Measurements from ENCODE around the gene ZBBX. TPM values are rescaled to one million over a fixed set of nuclear protein-coding genes. Genes with fewer than 3 reads are reported as not detected.
"Not testable (repeated sequence)": the region's sequence is repeated elsewhere in the genome, so short reads cannot be mapped to it uniquely, and the experiment has no call there.

ZBBX gene, protein sequence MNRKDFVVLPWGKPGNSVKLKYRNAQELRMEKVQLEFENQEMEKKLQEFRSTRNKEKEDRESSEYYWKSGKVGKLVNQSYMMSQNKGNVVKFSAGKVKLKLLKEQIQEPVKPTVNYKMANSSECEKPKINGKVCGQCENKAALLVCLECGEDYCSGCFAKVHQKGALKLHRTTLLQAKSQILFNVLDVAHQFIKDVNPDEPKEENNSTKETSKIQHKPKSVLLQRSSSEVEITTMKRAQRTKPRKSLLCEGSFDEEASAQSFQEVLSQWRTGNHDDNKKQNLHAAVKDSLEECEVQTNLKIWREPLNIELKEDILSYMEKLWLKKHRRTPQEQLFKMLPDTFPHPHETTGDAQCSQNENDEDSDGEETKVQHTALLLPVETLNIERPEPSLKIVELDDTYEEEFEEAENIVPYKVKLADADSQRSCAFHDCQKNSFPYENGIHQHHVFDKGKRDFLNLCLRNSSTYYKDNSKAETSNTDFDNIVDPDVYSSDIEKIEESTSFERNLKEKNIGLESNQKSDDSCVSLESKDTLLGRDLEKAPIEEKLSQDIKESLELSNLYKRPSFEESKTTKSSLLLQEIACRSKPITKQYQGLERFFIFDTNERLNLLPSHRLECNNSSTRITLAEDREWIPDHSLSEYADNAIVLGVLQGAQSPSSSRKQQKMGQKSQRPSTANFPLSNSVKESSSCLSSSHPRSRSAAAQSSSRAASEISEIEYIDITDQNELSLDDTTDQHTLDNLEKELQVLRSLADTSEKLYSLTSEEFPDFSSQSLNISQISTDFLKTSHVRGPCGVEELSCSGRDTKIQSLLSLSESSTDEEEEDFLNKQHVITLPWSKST
- total RNA-seq: not detected
- total RNA-seq (2013): not detected

DNA sequence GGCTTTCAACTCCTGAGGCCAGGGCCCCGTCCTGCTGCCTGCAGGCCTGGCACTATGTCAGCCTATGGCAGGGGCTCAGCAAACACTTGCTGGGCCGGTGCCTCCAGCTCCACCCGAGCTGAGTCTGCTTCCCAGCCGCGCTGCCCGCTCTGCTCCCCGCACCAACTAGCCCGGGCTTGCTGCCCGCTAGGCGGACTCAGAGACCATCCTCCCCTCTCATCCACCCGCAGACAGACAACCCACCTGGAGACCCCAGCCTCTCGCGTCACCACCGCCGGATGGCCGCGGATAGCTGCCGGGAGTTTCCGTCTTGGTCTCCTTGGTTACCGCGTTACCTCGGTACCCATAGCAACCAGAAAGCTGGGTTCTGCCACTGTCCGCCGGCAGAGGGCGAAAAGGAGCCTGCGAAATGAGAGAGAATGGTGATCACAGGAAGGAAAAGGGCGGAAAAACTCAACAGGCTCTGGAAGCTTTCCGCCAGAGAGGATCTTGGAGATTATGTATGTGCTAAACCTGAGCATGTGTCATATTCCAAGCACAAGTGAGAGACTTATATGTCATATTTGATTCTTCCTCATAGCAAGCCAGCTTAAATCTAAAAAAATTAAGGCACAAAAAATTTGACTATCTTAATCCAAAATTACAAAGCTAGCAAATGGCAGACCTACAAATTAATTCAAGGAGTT is at the start of gene ZBBX:
TSS of gene ZBBX (minus strand) at position 294 of the 686 bp plus-strand sequence. CDS start 7,396 bp downstream, outside the sequence.
- DNase-seq (peak; percentile 84 to 89), ATAC-seq (peak; percentile 89 to 94 (median 93))
- Histone ChIP-seq H3K4me1 (ENCODE audit: control insufficient read depth, insufficient read depth, low read length) (peaks cover 5% of the 10 kb centered on the region), H3K9me3 (ENCODE audit: control insufficient read depth, insufficient read depth, low read length) (no peaks in the 10 kb centered on the region), H3K4me3 (ENCODE audit: low read length) (no peak within 1 kb of the TSS), H3K36me3 (ENCODE audit: control insufficient read depth, insufficient read depth, low read length) (no peaks in the 10 kb centered on the region), H3K27me3 (ENCODE audit: control insufficient read depth, insufficient read depth, low read length) (no peaks in the 10 kb centered on the region), H3K27ac (ENCODE audit: low read length) (no peak within 1 kb of the TSS)
- H3K4me1 Mint-ChIP-seq: peaks cover 12 to 14% of the 10 kb centered on the region in 2 donors
- intact Hi-C loops (cut with micrococcal nuclease): loop anchor here (1.0 to 5.0 kb wide), 2 partner anchors 304 to 352 kb away; partner anchors contain the start of gene PDCD10
- H3K9me3 Mint-ChIP-seq: no peaks in the 10 kb centered on the region
- WGBS (ENCODE audit: insufficient coverage): 3% methylated on average over 28 of the region's 28 CpGs
- peak within 1 kb of the TSS; percentile 78 for H3K4me3 Mint-ChIP-seq
- H3K36me3 Mint-ChIP-seq: no peaks in the 10 kb centered on the region
- peaks cover 5 to 16% of the 10 kb centered on the region in 2 donors for H3K27me3 Mint-ChIP-seq (ENCODE audit: low read depth in 2 of 2)
- TF ChIP-seq, protein P1, sequence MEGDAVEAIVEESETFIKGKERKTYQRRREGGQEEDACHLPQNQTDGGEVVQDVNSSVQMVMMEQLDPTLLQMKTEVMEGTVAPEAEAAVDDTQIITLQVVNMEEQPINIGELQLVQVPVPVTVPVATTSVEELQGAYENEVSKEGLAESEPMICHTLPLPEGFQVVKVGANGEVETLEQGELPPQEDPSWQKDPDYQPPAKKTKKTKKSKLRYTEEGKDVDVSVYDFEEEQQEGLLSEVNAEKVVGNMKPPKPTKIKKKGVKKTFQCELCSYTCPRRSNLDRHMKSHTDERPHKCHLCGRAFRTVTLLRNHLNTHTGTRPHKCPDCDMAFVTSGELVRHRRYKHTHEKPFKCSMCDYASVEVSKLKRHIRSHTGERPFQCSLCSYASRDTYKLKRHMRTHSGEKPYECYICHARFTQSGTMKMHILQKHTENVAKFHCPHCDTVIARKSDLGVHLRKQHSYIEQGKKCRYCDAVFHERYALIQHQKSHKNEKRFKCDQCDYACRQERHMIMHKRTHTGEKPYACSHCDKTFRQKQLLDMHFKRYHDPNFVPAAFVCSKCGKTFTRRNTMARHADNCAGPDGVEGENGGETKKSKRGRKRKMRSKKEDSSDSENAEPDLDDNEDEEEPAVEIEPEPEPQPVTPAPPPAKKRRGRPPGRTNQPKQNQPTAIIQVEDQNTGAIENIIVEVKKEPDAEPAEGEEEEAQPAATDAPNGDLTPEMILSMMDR (IDR thresholded peaks at IDR 0.05): peak; percentile 80
- peak within 1 kb of the TSS; percentile 85 to 88 for H3K27ac Mint-ChIP-seq

DNA sequence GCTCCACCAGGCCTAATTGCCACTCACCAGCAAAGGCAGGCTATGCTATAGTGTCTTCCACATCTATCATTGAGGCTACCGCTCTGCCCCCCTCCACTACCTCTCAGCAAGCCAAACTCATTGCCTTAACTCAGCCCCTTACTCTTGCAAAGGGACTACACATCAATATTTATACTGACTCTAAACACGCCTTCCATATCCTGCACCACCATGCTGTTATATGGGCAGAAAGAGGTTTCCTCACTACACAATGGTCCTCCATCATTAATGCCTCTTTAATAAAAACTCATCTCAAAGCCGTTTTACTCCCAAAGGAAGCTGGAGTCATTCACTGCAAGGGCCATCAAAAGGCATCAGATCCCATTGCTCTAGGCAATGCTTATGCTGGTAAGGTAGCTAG is 46.9 kb upstream of the ZBBX start:
- H3K4me1 ChIP-seq (ENCODE audit: control insufficient read depth, insufficient read depth, low read length); H3K4me3 ChIP-seq (ENCODE audit: low read length); H3K27ac ChIP-seq (ENCODE audit: low read length); DNase-seq; H3K9me3 ChIP-seq (ENCODE audit: control insufficient read depth, insufficient read depth, low read length); H3K4me3 Mint-ChIP-seq; H3K27me3 Mint-ChIP-seq (ENCODE audit: low read depth in 2 of 2); H3K27me3 ChIP-seq (ENCODE audit: control insufficient read depth, insufficient read depth, low read length); intact Hi-C loops (cut with micrococcal nuclease); H3K27ac Mint-ChIP-seq; H3K36me3 ChIP-seq (ENCODE audit: control insufficient read depth, insufficient read depth, low read length); H3K9me3 Mint-ChIP-seq; H3K4me1 Mint-ChIP-seq; H3K36me3 Mint-ChIP-seq; ATAC-seq: not testable (repeated sequence)
- 89% methylated on average over 3 of the region's 3 CpGs for WGBS (ENCODE audit: insufficient coverage)

DNA sequence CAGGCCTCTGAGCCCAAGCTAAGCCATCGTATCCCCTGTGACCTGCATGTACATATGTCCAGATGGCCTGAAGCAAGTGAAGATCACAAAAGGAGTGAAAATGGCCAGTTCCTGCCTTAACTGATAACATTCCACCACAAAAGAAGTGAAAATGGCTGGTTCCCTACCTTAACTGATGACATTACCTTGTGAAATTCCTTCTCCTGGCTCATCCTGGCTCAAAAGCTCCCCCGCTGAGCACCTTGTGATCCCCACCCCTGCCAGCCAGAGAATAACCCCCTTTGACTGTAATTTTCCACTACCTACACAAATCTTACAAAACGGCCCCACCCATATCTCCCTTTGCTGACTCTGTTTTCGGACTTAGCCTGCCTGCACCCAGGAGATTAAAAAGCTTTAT is 42.3 kb upstream of the ZBBX start:
- H3K27me3 ChIP-seq (ENCODE audit: control insufficient read depth, insufficient read depth, low read length); H3K27ac ChIP-seq (ENCODE audit: low read length); H3K9me3 ChIP-seq (ENCODE audit: control insufficient read depth, insufficient read depth, low read length); H3K4me3 ChIP-seq (ENCODE audit: low read length); H3K4me3 Mint-ChIP-seq; H3K36me3 ChIP-seq (ENCODE audit: control insufficient read depth, insufficient read depth, low read length); DNase-seq; H3K27ac Mint-ChIP-seq; H3K9me3 Mint-ChIP-seq; H3K36me3 Mint-ChIP-seq; H3K27me3 Mint-ChIP-seq (ENCODE audit: low read depth in 2 of 2); H3K4me1 Mint-ChIP-seq; intact Hi-C loops (cut with micrococcal nuclease); ATAC-seq; H3K4me1 ChIP-seq (ENCODE audit: control insufficient read depth, insufficient read depth, low read length): not testable (repeated sequence)
- WGBS (ENCODE audit: insufficient coverage): 100% methylated on average over 4 of the region's 4 CpGs

DNA sequence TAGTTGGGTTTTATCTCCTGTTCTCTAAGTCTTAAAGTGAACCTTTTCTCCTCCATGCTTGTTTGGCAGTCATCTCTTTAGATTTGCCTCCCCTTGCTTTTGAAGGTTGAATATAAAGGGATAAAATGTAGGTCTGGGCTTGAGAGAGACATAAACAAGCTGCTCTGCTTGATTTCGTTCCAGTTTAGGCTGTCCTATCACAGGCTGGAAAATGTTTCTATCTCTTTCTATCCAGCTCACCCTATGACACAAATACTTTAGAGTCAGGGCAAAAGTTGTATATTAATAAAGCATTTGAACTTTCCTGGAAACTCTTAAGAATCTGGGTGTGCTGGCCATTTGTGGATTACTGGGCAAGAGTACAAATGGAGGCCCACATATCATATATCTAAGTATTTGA is 29.5 kb upstream of the ZBBX start:
- Histone ChIP-seq H3K36me3 (ENCODE audit: control insufficient read depth, insufficient read depth, low read length) (no peaks in the 10 kb centered on the region), H3K4me3 (ENCODE audit: low read length) (no peak overlapping the region), H3K27me3 (ENCODE audit: control insufficient read depth, insufficient read depth, low read length) (no peaks in the 10 kb centered on the region), H3K27ac (ENCODE audit: low read length) (no peak overlapping the region), H3K9me3 (ENCODE audit: control insufficient read depth, insufficient read depth, low read length) (no peaks in the 10 kb centered on the region), H3K4me1 (ENCODE audit: control insufficient read depth, insufficient read depth, low read length) (no peaks in the 10 kb centered on the region)
- Mint-ChIP-seq H3K27me3 (ENCODE audit: low read depth in 2 of 2) (no peaks in the 10 kb centered on the region), H3K36me3 (no peaks in the 10 kb centered on the region), H3K4me3 (no peak overlapping the region), H3K27ac (no peak overlapping the region), H3K9me3 (no peaks in the 10 kb centered on the region), H3K4me1 (no peaks in the 10 kb centered on the region)
- ATAC-seq (no peak), DNase-seq (no peak)
- WGBS (ENCODE audit: insufficient coverage): no CpG with 5 or more reads among the region's 1 CpG
- intact Hi-C loops (cut with micrococcal nuclease): no loop called here
- TF ChIP-seq, protein P1 (IDR thresholded peaks at IDR 0.05): no peak

Data from natural killer cell (primary cell).